GM12875 (cell line): Measurements from ENCODE around the gene CTNND1.

Experiments used
- H3K4me3 ChIP-seq: one replicate; pipeline ENCODE4 v1.5.1; 2011; ENCODE audit warnings: low read depth, low read length, control low read depth
- TF ChIP-seq, protein P1 (sequence below): IDR thresholded peaks from 2 replicates; pipeline ENCODE4 v1.5.1; 2011; ENCODE audit warnings: low read depth, mild to moderate bottlenecking, control low read depth, inconsistent platforms, low read length, moderate library complexity, borderline replicate concordance; ENCODE audit not compliant: insufficient read depth

The CTNND1 gene

DNA sequence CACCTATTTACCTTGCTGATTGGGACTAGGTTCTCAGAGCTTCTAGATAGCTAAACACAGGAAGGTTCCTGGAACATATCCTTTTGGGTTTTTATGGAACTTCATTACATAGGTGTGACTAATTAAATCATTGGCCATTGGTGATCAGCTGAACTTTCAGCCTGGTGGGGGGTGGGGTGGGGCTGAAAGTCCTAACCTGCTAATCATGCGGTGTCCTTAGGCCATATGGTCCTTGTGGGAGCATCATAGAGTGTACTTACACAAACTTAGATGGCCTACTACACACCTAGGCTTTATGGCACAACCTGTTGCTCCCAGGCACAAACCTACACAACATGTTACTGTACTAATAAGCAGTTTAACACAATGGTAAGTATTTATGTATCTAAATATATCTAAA lies 28.9 kb upstream of the CTNND1 start:
- H3K4me3 ChIP-seq, result no peak overlapping the region
- TF ChIP-seq, protein P1, sequence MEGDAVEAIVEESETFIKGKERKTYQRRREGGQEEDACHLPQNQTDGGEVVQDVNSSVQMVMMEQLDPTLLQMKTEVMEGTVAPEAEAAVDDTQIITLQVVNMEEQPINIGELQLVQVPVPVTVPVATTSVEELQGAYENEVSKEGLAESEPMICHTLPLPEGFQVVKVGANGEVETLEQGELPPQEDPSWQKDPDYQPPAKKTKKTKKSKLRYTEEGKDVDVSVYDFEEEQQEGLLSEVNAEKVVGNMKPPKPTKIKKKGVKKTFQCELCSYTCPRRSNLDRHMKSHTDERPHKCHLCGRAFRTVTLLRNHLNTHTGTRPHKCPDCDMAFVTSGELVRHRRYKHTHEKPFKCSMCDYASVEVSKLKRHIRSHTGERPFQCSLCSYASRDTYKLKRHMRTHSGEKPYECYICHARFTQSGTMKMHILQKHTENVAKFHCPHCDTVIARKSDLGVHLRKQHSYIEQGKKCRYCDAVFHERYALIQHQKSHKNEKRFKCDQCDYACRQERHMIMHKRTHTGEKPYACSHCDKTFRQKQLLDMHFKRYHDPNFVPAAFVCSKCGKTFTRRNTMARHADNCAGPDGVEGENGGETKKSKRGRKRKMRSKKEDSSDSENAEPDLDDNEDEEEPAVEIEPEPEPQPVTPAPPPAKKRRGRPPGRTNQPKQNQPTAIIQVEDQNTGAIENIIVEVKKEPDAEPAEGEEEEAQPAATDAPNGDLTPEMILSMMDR, result no peak

DNA sequence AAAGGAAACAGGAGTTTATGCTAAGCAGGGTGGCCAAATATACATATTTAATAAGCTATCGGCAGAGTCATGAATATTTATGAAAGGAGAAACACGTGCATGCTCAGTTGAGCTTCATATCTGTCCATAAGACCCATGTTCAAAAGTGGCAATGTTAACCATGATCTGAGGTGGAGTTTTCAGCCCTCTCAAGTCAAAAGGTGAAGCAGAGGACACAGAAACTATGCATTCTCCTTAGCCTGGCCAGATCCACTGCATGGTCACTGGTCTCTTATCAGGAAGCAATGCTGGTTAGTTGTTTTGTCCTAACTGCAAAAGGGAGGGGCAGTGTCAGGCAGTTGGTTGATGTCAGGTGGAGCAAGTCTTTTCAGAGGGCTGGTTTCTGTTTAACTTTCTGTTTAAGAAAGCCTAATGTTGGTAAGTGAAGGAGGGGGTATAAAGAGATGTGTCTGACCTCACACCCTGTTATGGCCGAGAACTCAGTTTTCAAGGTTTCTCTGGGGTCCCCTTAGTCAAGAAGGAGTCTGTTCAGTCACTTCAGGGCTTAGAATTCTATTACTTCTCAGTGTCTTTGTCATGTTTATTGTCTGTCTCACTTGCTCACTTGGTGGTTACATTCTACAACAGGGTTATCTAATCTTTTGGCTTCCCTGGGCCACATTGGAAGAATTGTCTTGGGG lies 25.8 kb upstream of the CTNND1 start:
- no peak overlapping the region for H3K4me3 ChIP-seq
- TF ChIP-seq, protein P1, result no peak

DNA sequence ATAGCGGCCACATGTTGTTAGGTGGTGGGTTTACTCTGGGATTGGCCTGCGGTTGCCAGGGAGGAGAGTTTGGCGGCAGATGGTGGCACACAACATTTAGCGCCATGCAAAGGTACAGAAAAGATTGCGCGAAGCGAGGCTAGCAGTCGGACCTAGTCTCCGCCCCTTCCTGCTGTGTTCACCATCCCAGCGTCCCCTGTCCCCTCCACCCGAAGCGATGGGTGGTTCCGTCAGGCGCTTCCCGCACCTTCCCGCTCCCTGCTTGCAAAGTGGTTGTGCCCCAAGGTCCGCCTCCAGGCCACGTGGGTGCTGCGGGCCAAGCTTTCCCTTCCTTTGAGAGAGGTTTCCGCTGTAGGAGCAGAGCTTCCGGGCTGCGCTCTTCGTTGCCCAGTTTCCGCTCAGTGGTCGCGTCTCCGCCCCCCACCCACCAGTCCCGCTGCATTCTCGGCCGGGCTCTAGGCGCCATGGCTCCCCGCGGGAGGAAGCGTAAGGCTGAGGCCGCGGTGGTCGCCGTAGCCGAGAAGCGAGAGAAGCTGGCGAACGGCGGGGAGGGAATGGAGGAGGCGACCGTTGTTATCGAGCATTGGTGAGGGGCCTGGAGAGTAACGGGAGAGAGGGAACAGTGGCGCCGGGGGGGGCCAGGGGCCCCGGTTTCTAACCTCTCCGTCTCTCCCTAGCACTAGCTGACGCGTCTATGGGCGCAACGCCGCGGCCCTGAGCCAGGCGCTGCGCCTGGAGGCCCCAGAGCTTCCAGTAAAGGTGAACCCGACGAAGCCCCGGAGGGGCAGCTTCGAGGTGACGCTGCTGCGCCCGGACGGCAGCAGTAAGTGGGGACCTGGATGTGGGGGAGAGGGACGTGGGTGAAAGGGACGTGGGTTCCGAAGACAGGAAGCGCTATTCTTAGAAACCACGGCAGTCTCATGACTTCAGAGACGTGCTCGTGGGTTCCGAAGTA lies 20.2 kb upstream of the CTNND1 start, which contains the start of gene SELENOH:
Gene SELENOH, plus strand, starts transcription at position 360 of the 955 bp plus-strand sequence. Its CDS starts 105 bp downstream, at position 465.
- peak within 1 kb of the TSS; percentile 95 for H3K4me3 ChIP-seq
- TF ChIP-seq, protein P1, result no peak

DNA sequence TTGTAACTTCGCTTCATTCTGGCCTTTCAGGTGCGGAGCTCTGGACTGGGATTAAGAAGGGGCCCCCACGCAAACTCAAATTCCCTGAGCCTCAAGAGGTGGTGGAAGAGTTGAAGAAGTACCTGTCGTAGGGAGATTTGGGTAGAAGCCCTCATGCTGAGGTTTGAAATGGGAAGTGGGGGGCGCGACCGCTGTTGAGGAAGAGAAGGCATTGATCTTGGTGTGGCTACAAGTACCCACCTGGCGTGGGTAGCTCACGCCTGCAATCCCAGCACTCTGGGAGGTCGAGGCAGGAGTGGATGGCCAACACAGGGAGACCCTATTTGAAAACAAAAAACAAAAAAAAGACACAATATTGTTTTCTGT lies 19.5 kb upstream of the CTNND1 start:
- H3K4me3 ChIP-seq, result peak overlapping the region; percentile 95
- TF ChIP-seq, protein P1, result no peak

DNA sequence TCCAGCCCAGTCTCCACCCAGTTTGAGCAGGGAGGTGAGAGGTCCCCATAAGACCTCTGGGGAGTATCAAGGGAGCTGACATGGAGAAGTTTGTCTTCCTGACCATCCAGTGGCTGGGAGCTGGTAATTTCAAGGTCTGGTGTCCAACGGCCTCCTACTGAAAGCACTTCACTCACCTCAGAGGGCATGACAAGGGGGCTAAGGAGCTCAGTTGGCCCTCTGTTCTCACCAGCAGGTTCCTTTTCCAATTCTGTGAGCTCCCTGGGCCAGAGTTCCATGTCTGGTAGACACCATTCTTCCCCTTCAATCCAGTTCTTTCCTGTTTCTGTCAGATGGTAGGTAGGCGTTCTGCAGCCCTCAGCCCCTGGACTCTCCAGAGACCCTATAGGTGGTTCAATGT lies 17.2 kb upstream of the CTNND1 start:
- TF ChIP-seq, protein P1, result no peak
- H3K4me3 ChIP-seq, result no peak overlapping the region

DNA sequence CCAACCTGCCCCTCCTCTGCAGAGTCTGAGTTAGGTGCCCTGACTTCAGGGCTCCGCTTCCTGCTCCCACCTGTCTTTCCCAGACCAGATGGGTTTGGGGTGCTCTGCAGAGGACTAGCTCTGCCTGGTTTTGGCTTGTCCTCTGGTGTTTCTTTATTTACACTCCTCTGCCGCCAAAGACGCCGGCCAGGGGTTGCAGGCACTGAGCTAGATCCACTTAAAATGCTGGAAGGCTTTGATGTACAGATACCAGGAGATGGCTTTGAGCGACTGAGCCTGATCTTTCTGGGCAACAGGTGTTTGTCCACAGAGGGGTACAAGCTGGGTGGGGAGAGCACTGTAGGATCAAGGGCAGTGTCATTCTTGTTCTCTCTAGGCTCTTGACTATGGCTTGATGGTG lies 16.4 kb upstream of the CTNND1 start:
- TF ChIP-seq, protein P1, result no peak
- H3K4me3 ChIP-seq, result no peak overlapping the region
